SK-N-SH treated with all-trans-retinoic acid at 6 μM for 48 hours (cell line): ENCODE measurements around the gene KCNN4.

ENCODE experiments used
- ARNTL ChIP-seq: fragments of 450-650 bp; formaldehyde crosslinking; IDR thresholded peaks from 2 replicates; pipeline ENCODE4 v1.5.0; 2020; ENCODE audit warnings: low read depth, mild to moderate bottlenecking, moderate library complexity, borderline replicate concordance
- CSDC2 ChIP-seq: fragments of 250-450 bp; sonication (Bioruptor Pico); IDR thresholded peaks from 2 replicates; pipeline ENCODE4 v1.5.0; 2020; ENCODE audit warnings: mild to moderate bottlenecking, moderate library complexity
- GLIS3 ChIP-seq: fragments of 250-450 bp; sonication (Bioruptor Pico); IDR thresholded peaks from 2 replicates; pipeline ENCODE4 v1.5.0; 2020; ENCODE audit warnings: mild to moderate bottlenecking, moderate library complexity
- PATZ1 ChIP-seq: fragments of 250-450 bp; sonication (Bioruptor Pico); IDR thresholded peaks from 2 replicates; pipeline ENCODE4 v1.8.0; 2020; ENCODE audit warnings: mild to moderate bottlenecking, moderate library complexity, borderline replicate concordance
- TSHZ2 ChIP-seq: fragments of 250-450 bp; sonication (Bioruptor Pico); IDR thresholded peaks from 2 replicates; pipeline ENCODE4 v1.5.0; 2020; ENCODE audit warnings: mild to moderate bottlenecking, moderate library complexity
- ZNF70 ChIP-seq: fragments of 450-650 bp; formaldehyde crosslinking; IDR thresholded peaks from 2 replicates; pipeline ENCODE4 v1.5.0; 2020; ENCODE audit warnings: mild to moderate bottlenecking, moderate library complexity
- ZNF8 ChIP-seq: fragments of 450-650 bp; formaldehyde crosslinking; IDR thresholded peaks from 2 replicates; pipeline ENCODE4 v1.5.0; 2020; ENCODE audit warnings: mild to moderate bottlenecking, moderate library complexity

- no peak for TF ChIP-seq TSHZ2 (CRISPR knock-in tag)
- TF ChIP-seq PATZ1 (CRISPR knock-in tag): no peak
- no peak for TF ChIP-seq ZNF8 (CRISPR knock-in tag)
- TF ChIP-seq ARNTL (CRISPR knock-in tag): no peak
- no peak for TF ChIP-seq GLIS3 (CRISPR knock-in tag)
- no peak for TF ChIP-seq CSDC2 (CRISPR knock-in tag)
- TF ChIP-seq ZNF70 (CRISPR knock-in tag): no peak
Measured at GRCh38 chr19:43797118-43797517, 16.3 kb upstream of the KCNN4 start.
